PFSK-1 (cell line): ENCODE measurements around the gene MYRFL.

Source experiments
- FOXP2 ChIP-seq: optimal IDR thresholded peaks from 2 replicates; pipeline ENCODE3; 2011; ENCODE audit warnings: borderline replicate concordance, control low read depth, inconsistent platforms; ENCODE audit not compliant: insufficient read depth; ENCODE audit errors: extremely low read length, extremely low read depth
- POLR2AphosphoS5 ChIP-seq: IDR thresholded peaks from 2 replicates; pipeline ENCODE4 v1.6.1; 2012; ENCODE audit warnings: low read depth, mild to moderate bottlenecking, control low read depth, low read length, moderate library complexity
- REST ChIP-seq, 2 experiments: IDR thresholded peaks; 2 replicates each; pipeline versions ENCODE4 v1.6.1 to v1.8.0; 2011 to 2012; ENCODE audit warnings: low read depth in 2 of 2, low read length in 2 of 2, control low read depth in 1 of 2, inconsistent platforms in 1 of 2, mild to moderate bottlenecking in 1 of 2, moderate library complexity in 1 of 2; ENCODE audit not compliant: insufficient read depth in 1 of 2
- SIN3A ChIP-seq: IDR thresholded peaks from 2 replicates; pipeline ENCODE4 v1.6.1; 2012; ENCODE audit warnings: mild to moderate bottlenecking, low read length, moderate library complexity, borderline replicate concordance; ENCODE audit not compliant: insufficient read depth
- TAF1 ChIP-seq: IDR thresholded peaks from 2 replicates; pipeline ENCODE4 v1.6.1; 2012; ENCODE audit warnings: low read length, control low read depth, borderline replicate concordance; ENCODE audit not compliant: insufficient read depth

The MYRFL gene

GRCh38 chr12:69913526-69913925 lies 88.5 kb downstream of the MYRFL start:
- TF ChIP-seq TAF1 (no peak), SIN3A (no peak), POLR2AphosphoS5 (no peak), REST (IDR thresholded peaks at IDR 0.05; ENCODE audit: insufficient read depth in 1 of 2, low read depth in 2 of 2, low read length in 2 of 2) (no peak), FOXP2 (no peak)

GRCh38 chr12:69915964-69916363 lies 90.9 kb downstream of the MYRFL start:
- TF ChIP-seq POLR2AphosphoS5 (no peak), SIN3A (no peak), REST (IDR thresholded peaks at IDR 0.05; ENCODE audit: insufficient read depth in 1 of 2, low read depth in 2 of 2, low read length in 2 of 2) (no peak), FOXP2 (no peak)

- TF ChIP-seq FOXP2 (no peak), REST (IDR thresholded peaks at IDR 0.05; ENCODE audit: insufficient read depth in 1 of 2, low read depth in 2 of 2, low read length in 2 of 2) (no peak), POLR2AphosphoS5 (no peak), SIN3A (no peak), TAF1 (no peak)
Measured at GRCh38 chr12:69916544-69917235, 91.7 kb downstream of the MYRFL start.

GRCh38 chr12:69918287-69918686 lies 93.3 kb downstream of the MYRFL start:
- TF ChIP-seq TAF1 = no peak
- no peak for TF ChIP-seq POLR2AphosphoS5
- no peak for TF ChIP-seq FOXP2
- TF ChIP-seq SIN3A = no peak
- TF ChIP-seq REST (IDR thresholded peaks at IDR 0.05; ENCODE audit: insufficient read depth in 1 of 2, low read depth in 2 of 2, low read length in 2 of 2) = no peak

- TF ChIP-seq REST (IDR thresholded peaks at IDR 0.05; ENCODE audit: insufficient read depth in 1 of 2, low read depth in 2 of 2, low read length in 2 of 2) = no peak
- no peak for TF ChIP-seq POLR2AphosphoS5
- TF ChIP-seq FOXP2 = no peak
- no peak for TF ChIP-seq SIN3A
- no peak for TF ChIP-seq TAF1
Measured at GRCh38 chr12:69919495-69919894, 94.5 kb downstream of the MYRFL start.
